ENCODE data around the gene MMP26. TPM values are rescaled to one million over a fixed set of nuclear protein-coding genes. Genes with fewer than 3 reads are reported as not detected.

The MMP26 gene
- total RNA-seq, result not detected

- TF ChIP-seq, protein P1, sequence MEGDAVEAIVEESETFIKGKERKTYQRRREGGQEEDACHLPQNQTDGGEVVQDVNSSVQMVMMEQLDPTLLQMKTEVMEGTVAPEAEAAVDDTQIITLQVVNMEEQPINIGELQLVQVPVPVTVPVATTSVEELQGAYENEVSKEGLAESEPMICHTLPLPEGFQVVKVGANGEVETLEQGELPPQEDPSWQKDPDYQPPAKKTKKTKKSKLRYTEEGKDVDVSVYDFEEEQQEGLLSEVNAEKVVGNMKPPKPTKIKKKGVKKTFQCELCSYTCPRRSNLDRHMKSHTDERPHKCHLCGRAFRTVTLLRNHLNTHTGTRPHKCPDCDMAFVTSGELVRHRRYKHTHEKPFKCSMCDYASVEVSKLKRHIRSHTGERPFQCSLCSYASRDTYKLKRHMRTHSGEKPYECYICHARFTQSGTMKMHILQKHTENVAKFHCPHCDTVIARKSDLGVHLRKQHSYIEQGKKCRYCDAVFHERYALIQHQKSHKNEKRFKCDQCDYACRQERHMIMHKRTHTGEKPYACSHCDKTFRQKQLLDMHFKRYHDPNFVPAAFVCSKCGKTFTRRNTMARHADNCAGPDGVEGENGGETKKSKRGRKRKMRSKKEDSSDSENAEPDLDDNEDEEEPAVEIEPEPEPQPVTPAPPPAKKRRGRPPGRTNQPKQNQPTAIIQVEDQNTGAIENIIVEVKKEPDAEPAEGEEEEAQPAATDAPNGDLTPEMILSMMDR (IDR thresholded peaks at IDR 0.05; ENCODE audit: low read depth), result no peak
Observed at GRCh38 chr11:4704054-4704789, at the start of gene MMP26. MMP26 (plus strand) TSS chr11:4704784.

DNA sequence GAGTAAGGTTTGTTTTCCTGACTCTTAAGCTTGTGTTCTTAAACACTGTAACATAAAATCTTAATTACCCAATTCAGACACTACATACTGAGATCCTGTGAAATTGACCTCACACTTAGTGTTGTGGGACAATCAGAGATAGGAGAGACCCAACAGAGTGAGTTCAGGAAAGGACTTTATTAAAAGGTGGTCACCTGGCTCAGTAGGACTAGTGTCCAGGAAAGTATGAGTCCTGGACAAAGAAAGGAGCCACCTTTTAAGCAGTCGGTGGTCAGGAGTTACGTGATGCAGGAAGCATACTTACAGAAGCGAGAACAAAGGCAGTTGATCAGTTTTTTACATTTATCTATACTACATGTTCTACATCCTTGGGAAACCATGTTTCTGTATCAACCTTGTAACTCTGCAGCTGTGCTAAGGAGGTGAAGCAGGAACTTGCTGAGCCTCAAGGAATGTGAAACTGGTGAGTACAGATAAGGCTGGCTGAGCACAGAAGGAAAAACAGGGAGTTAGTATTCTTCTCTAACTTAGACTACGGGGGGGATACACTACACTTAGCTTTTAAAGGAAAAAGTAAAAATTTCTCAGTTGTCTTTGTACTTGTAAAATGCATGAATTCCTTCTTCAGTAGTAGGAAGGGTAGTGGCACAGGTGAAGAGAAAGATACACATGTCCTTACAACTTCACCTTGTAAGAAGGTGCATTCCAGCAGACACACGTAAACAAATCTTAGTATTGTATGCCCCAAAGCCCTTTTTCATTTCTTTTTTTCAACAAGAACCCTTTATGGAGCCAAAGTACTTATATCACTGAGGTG lies 45.7 kb upstream of the MMP26 start:
- TF ChIP-seq, protein P1 (IDR thresholded peaks at IDR 0.05; ENCODE audit: low read depth), result no peak

DNA sequence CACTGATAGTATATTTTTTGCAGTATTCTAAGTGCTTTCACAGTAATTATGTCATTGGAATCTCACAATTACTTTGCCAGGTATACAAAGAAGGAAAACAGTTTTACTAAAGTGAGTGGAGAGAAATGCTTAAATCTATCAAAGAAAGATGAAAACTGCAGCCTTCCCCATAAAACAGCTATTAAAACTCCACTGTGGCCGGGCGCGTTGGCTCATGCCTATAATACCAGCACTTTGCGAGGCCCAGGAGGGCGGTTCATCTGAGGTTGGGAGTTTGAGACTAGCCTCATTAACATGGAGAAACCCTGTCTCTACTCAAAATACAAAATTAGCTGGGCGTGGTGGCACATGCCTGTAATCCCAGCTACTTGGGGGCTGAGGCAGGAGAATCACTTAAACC lies 41.7 kb upstream of the MMP26 start:
- TF ChIP-seq, protein P1 (IDR thresholded peaks at IDR 0.05; ENCODE audit: low read depth), result no peak

GRCh38 chr11:4664183-4664582 lies 40.4 kb upstream of the MMP26 start:
- TF ChIP-seq, protein P1 (IDR thresholded peaks at IDR 0.05; ENCODE audit: low read depth), result no peak

- TF ChIP-seq, protein P1 (IDR thresholded peaks at IDR 0.05; ENCODE audit: low read depth), result no peak
Observed at GRCh38 chr11:4664786-4665185, 39.8 kb upstream of the MMP26 start.

- TF ChIP-seq, protein P1 (IDR thresholded peaks at IDR 0.05; ENCODE audit: low read depth), result no peak
Observed at GRCh38 chr11:4665424-4665823, 39.2 kb upstream of the MMP26 start.

DNA sequence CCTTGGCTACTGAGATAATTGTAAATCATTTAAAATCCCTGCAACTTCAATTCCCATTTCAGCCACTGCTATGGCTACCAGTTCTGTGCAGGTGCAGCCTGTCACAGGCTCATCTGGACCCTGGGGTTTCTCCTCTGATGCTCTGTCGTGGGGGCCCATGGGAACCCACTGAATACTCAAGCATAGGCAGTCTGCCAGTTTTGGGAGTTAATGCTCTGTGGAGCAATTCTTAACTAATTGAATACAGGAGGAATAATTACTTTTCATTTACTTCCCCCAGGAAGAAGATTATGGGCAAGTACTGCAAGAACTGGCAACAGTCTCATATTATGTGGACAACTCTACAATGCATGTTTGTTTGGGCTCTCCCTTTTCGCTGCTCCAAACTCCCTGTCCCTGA lies 32.8 kb upstream of the MMP26 start:
- TF ChIP-seq, protein P1 (IDR thresholded peaks at IDR 0.05; ENCODE audit: low read depth), result no peak
